Body of pancreas (tissue), 4 donors: ENCODE data around the gene CCR2. TPM values are rescaled to one million over a fixed set of nuclear protein-coding genes. Genes with fewer than 3 reads are reported as not detected.

Source experiments
- ATAC-seq: fragments of 150-250 bp; one replicate; pipeline ENCODE4 v1.9.1; 2016
- DNase-seq, 4 donors: peaks; one replicate each; pipeline ENCODE4 v3.0.0-alpha.2; 2019
- H3K27ac ChIP-seq, 4 donors: fragments of 200-600 bp; sonication (generic); 1 replicate in 3 of 4; 2 replicates in 1 of 4; pipeline versions ENCODE4 v1.5.1 to v1.6.1; 2016 to 2019; ENCODE audit warnings: mild to moderate bottlenecking in 1 of 4, mixed read lengths in 1 of 4, moderate library complexity in 1 of 4
- H3K27me3 ChIP-seq, 2 donors: fragments of 200-600 bp; sonication (generic); one replicate each; pipeline ENCODE4 v1.6.0; 2016; ENCODE audit warnings: mild to moderate bottlenecking in 1 of 2
- H3K36me3 ChIP-seq, 2 donors: fragments of 200-600 bp; sonication (generic); replicated peaks in 1 of 2; 2 replicates each; pipeline ENCODE4 v1.5.1; 2016; ENCODE audit warnings: low read depth in 2 of 2; ENCODE audit not compliant: insufficient read depth in 1 of 2
- H3K4me1 ChIP-seq: fragments of 200-600 bp; sonication (generic); one replicate; pipeline ENCODE4 v1.6.0; 2016
- H3K4me3 ChIP-seq, 2 donors: fragments of 200-600 bp; sonication (generic); 1 replicate in 1 of 2; 2 replicates in 1 of 2; pipeline ENCODE4 v1.5.1; 2016 to 2019
- H3K9me3 ChIP-seq, 3 donors: fragments of 200-600 bp; sonication (generic); 1 replicate in 2 of 3; 2 replicates in 1 of 3; pipeline ENCODE4 v1.5.1; 2016
- POLR2A ChIP-seq, 3 donors: fragments of 450-650 bp; IDR thresholded peaks; one replicate each; pipeline ENCODE4 v1.6.1; 2016; ENCODE audit warnings: antibody characterized with exemption in 3 of 3, mild to moderate bottlenecking in 2 of 3
- WGBS, 2 donors: methylation state at CpG; one replicate each; pipeline ENCODE4 v1.1.5; 2017; 5-methylcytosine and 5-hydroxymethylcytosine counted together
- intact Hi-C: fragments of 100-400 bp; cut with DNase I; formaldehyde crosslinking; loops from one replicate; pipeline ENCODE4 v1.15.1; 2023
- total RNA-seq, 2 donors: library from RNA; depleted of rRNA; stranded (reverse); fragments of >200 nt; gene quantifications; one replicate each; pipeline ENCODE4 v1.1.0, GENCODE V29; 2016
- TF ChIP-seq, protein P1 (sequence below), 7 experiments: fragments of 450-650 bp in 4 of 7; fragments of 200-600 bp in 3 of 7; sonication (generic) in 3 of 7; IDR thresholded peaks; one replicate each; pipeline ENCODE4 v1.5.1; 2016 to 2019; ENCODE audit warnings: antibody characterized with exemption in 7 of 7

The CCR2 gene
- total RNA-seq, 2 donors from 2014 or later = 1.8 to 7.9 TPM

- WGBS, 2 donors = 62 to 70% methylated on average over 4 of the region's 4 CpGs
- peaks cover 0 to 13% (median 0%) of the 10 kb centered on the region in 3 donors for H3K9me3 ChIP-seq
Observed at GRCh38 chr3:46334741-46335478, 19.0 kb upstream of the CCR2 start.

GRCh38 chr3:46335541-46335940 is 18.4 kb upstream of the CCR2 start:
- intact Hi-C loops = no loop called here
- WGBS, 2 donors = 30 to 36% methylated on average over 3 of the region's 3 CpGs
- Histone ChIP-seq H3K36me3 (no peaks in the 10 kb centered on the region), H3K4me3 (no peak overlapping the region), H3K27me3 (no peaks in the 10 kb centered on the region), H3K9me3 (peaks cover 0 to 13% (median 0%) of the 10 kb centered on the region in 3 donors), H3K27ac (no peak overlapping the region), H3K4me1 (no peaks in the 10 kb centered on the region)
- ATAC-seq = no peak
- no peak for DNase-seq
- TF ChIP-seq POLR2A (IDR thresholded peaks at IDR 0.05) = no peak
- TF ChIP-seq, protein P1, sequence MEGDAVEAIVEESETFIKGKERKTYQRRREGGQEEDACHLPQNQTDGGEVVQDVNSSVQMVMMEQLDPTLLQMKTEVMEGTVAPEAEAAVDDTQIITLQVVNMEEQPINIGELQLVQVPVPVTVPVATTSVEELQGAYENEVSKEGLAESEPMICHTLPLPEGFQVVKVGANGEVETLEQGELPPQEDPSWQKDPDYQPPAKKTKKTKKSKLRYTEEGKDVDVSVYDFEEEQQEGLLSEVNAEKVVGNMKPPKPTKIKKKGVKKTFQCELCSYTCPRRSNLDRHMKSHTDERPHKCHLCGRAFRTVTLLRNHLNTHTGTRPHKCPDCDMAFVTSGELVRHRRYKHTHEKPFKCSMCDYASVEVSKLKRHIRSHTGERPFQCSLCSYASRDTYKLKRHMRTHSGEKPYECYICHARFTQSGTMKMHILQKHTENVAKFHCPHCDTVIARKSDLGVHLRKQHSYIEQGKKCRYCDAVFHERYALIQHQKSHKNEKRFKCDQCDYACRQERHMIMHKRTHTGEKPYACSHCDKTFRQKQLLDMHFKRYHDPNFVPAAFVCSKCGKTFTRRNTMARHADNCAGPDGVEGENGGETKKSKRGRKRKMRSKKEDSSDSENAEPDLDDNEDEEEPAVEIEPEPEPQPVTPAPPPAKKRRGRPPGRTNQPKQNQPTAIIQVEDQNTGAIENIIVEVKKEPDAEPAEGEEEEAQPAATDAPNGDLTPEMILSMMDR (IDR thresholded peaks at IDR 0.05) = no peak

More at GRCh38 chr3:46334741-46335478, 19.0 kb upstream of the CCR2 start:
- Histone ChIP-seq H3K4me3 (no peak overlapping the region), H3K27me3 (no peaks in the 10 kb centered on the region), H3K36me3 (no peaks in the 10 kb centered on the region), H3K27ac (no peak overlapping the region), H3K4me1 (no peaks in the 10 kb centered on the region)
- intact Hi-C loops = no loop called here
- ATAC-seq (no peak), DNase-seq (no peak)
- TF ChIP-seq, protein P1 (IDR thresholded peaks at IDR 0.05) = no peak
- no peak for TF ChIP-seq POLR2A (IDR thresholded peaks at IDR 0.05)

DNA sequence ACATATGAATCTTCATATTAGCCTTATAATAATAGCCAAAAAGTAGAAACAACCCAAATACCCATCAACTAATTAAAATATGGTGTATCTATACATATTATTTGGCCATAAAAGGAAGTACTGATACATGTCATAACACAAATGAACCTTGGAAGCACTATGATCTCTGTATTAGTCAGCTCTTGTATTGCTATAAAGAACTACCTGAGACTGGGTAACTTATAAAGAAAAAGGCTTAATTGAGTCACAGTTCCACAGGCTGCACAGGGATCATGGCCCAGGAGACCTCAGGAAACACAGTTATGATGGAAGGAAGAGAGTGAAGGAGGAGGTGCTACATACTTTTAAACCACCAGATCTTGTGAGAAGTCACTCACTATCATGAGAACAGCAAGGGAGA is 16.0 kb upstream of the CCR2 start:
- ATAC-seq = no peak
- intact Hi-C loops = no loop called here
- Histone ChIP-seq H3K36me3 (no peaks in the 10 kb centered on the region), H3K27ac (no peak overlapping the region), H3K4me3 (no peak overlapping the region), H3K4me1 (no peaks in the 10 kb centered on the region), H3K9me3 (peaks cover 0 to 13% (median 0%) of the 10 kb centered on the region in 3 donors), H3K27me3 (no peaks in the 10 kb centered on the region)
- TF ChIP-seq POLR2A (IDR thresholded peaks at IDR 0.05) = no peak
- TF ChIP-seq, protein P1 (IDR thresholded peaks at IDR 0.05) = no peak
- DNase-seq = no peak

- peaks cover 0 to 13% (median 0%) of the 10 kb centered on the region in 3 donors for H3K9me3 ChIP-seq
- H3K4me3 ChIP-seq = no peak overlapping the region
- intact Hi-C loops = no loop called here
- H3K36me3 ChIP-seq = no peaks in the 10 kb centered on the region
- H3K27me3 ChIP-seq = no peaks in the 10 kb centered on the region
- 88 to 89% methylated on average over 1 of the region's 1 CpG for WGBS, 2 donors
- no peak overlapping the region for H3K27ac ChIP-seq
- TF ChIP-seq, protein P1 (IDR thresholded peaks at IDR 0.05) = no peak
- no peak for TF ChIP-seq POLR2A (IDR thresholded peaks at IDR 0.05)
- H3K4me1 ChIP-seq = no peaks in the 10 kb centered on the region
- ATAC-seq = no peak
- no peak for DNase-seq
Observed at GRCh38 chr3:46338840-46339239, 15.1 kb upstream of the CCR2 start.

DNA sequence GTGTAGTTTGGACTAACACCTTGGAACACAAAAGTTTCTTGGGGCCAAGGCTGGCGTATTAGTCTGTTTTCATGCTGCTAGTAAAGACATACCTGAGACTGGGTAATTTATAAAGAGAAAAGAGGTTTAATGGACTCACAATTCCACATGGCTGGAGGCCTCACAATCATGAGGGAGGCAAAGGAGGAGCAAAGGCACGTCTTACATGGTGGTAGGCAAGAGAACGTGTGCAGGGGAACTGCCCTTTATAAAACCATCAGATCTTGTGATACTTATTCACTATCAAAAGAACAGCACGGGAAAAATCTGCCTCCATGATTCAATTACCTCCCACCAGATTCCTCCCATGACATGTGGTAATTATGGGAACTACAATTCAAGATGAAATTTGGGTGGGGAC is 9.4 kb upstream of the CCR2 start:
- no peaks in the 10 kb centered on the region for H3K36me3 ChIP-seq
- H3K4me1 ChIP-seq = no peaks in the 10 kb centered on the region
- H3K9me3 ChIP-seq = peaks cover 0 to 2% (median 0%) of the 10 kb centered on the region in 3 donors
- H3K27me3 ChIP-seq = no peaks in the 10 kb centered on the region
- intact Hi-C loops = no loop called here
- no peak overlapping the region for H3K27ac ChIP-seq
- WGBS, 2 donors = 53 to 66% methylated on average over 4 of the region's 4 CpGs
- H3K4me3 ChIP-seq = no peak overlapping the region
- DNase-seq = no peak
- no peak for ATAC-seq
- TF ChIP-seq, protein P1 (IDR thresholded peaks at IDR 0.05) = no peak
- no peak for TF ChIP-seq POLR2A (IDR thresholded peaks at IDR 0.05)
